PC-3 (cell line): ENCODE measurements around the gene TIMM23.
"Not testable (repeated sequence)": the region's sequence is repeated elsewhere in the genome, so short reads cannot be mapped to it uniquely, and the experiment has no call there.

Source experiments
- EZH2 ChIP-seq: fragments of 300-600 bp; sonication (generic); IDR thresholded peaks from one replicate; pipeline ENCODE4 v1.6.1; 2017; ENCODE audit warnings: antibody characterized with exemption, mild to moderate bottlenecking, low read length; ENCODE audit not compliant: unreplicated experiment
- TF ChIP-seq, protein P1 (sequence below): fragments of 300-600 bp; sonication (generic); conservative IDR thresholded peaks from 2 replicates; pipeline ENCODE4 v1.5.1; 2017; ENCODE audit warnings: antibody characterized with exemption, low read depth, mild to moderate bottlenecking, low read length

DNA sequence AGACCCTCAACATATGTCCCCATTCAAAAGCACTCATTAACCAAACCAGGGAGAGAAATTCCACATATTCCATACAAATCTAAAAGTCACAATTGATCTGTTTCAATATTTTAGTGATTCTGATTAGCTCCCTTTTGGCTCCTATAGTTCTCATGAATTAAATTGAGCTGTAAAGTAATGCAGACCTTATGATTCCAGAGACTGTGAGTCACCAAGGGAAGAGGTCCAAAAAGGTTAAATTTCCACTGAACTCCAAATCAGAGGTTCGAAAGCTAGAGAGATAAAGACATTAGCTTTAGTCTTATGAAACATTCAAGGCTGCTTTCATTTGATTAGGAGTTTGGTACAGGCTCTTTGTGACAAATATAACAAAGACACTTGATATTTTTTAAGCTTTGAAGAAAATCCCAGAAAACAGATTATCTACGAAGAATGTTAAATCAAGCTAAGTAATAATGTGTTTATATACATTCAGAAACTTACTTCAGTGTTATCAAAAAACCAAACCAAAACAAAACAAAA is 33.1 kb upstream of the TIMM23 start:
- TF ChIP-seq, protein P1, sequence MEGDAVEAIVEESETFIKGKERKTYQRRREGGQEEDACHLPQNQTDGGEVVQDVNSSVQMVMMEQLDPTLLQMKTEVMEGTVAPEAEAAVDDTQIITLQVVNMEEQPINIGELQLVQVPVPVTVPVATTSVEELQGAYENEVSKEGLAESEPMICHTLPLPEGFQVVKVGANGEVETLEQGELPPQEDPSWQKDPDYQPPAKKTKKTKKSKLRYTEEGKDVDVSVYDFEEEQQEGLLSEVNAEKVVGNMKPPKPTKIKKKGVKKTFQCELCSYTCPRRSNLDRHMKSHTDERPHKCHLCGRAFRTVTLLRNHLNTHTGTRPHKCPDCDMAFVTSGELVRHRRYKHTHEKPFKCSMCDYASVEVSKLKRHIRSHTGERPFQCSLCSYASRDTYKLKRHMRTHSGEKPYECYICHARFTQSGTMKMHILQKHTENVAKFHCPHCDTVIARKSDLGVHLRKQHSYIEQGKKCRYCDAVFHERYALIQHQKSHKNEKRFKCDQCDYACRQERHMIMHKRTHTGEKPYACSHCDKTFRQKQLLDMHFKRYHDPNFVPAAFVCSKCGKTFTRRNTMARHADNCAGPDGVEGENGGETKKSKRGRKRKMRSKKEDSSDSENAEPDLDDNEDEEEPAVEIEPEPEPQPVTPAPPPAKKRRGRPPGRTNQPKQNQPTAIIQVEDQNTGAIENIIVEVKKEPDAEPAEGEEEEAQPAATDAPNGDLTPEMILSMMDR = not testable (repeated sequence)
- TF ChIP-seq EZH2 = not testable (repeated sequence)
